IMR-90 (cell line): Measurements from ENCODE around the gene RIMS3. TPM values are rescaled to one million over a fixed set of nuclear protein-coding genes. Genes with fewer than 3 reads are reported as not detected.

Experiments
- ATAC-seq: fragments of 200-7000 bp; cut with Tn5 transposase; 2 replicates; pipeline ENCODE4 v1.9.1; 2020; ENCODE audit warnings: low read depth, mild to moderate bottlenecking, moderate library complexity
- BruUV-seq: library from RNA; stranded (reverse); fragments of 400-500 nt; replicated peaks from 2 replicates; lab custom pipeline; 2021; lab: Mats Ljungman, UMichigan
- CTCF ChIA-PET: fragments of 300-600 bp; formaldehyde crosslinking; extraction: SDS; loops from one replicate; lab custom pipeline; 2021; ENCODE audit warnings: antibody characterized with exemption; lab: Yijun Ruan, JAX
- POLR2A ChIA-PET: fragments of 300-600 bp; sonication (Branson Sonifier 250); formaldehyde crosslinking; loops from one replicate; lab custom pipeline; 2022; ENCODE audit warnings: antibody characterized with exemption; ENCODE audit not compliant: unreplicated experiment; lab: Charles Lee
- DNase-seq: peaks from one replicate; pipeline ENCODE4 v3.0.0; 2013
- H2AFZ ChIP-seq: replicated peaks from 2 replicates; pipeline ENCODE3; 2013; ENCODE audit warnings: low read length, mild to moderate bottlenecking; ENCODE audit not compliant: poor library complexity
- H2AK5ac ChIP-seq: 2 replicates; pipeline ENCODE4 v1.6.1; 2013; ENCODE audit warnings: low read depth, low read length, inconsistent platforms
- H2AK9ac ChIP-seq: replicated peaks from 2 replicates; pipeline ENCODE3; 2013; ENCODE audit warnings: mild to moderate bottlenecking, low read depth, low read length, moderate library complexity; ENCODE audit not compliant: poor library complexity
- H2BK120ac ChIP-seq: 2 replicates; pipeline ENCODE4 v1.6.1; 2013; ENCODE audit warnings: low read depth, low read length, inconsistent platforms
- H2BK15ac ChIP-seq: 3 replicates; pipeline ENCODE4 v1.6.1; 2013; ENCODE audit warnings: low read depth, low read length, inconsistent platforms
- H2BK20ac ChIP-seq: 2 replicates; pipeline ENCODE4 v1.6.1; 2013; ENCODE audit warnings: low read depth, mild to moderate bottlenecking, inconsistent platforms, low read length, moderate library complexity
- H2BK5ac ChIP-seq: 2 replicates; pipeline ENCODE4 v1.6.1; 2013; ENCODE audit warnings: mild to moderate bottlenecking, low read depth, low read length, inconsistent platforms; ENCODE audit not compliant: poor library complexity, severe bottlenecking
- H3K14ac ChIP-seq: replicated peaks from 2 replicates; pipeline ENCODE4 v1.6.1; 2013; ENCODE audit warnings: low read depth, low read length, inconsistent platforms
- H3K18ac ChIP-seq: 2 replicates; pipeline ENCODE4 v1.6.1; 2013; ENCODE audit warnings: low read depth, low read length, control low read depth
- H3K23ac ChIP-seq: 2 replicates; pipeline ENCODE4 v1.6.1; 2013; ENCODE audit warnings: low read depth, low read length, inconsistent platforms
- H3K27ac ChIP-seq: 2 replicates; pipeline ENCODE4 v1.5.1; 2013; ENCODE audit warnings: mild to moderate bottlenecking, control low read depth, low read length; ENCODE audit not compliant: insufficient read depth
- H3K27me3 ChIP-seq: 2 replicates; pipeline ENCODE4 v1.6.1; 2013; ENCODE audit warnings: low read length; ENCODE audit not compliant: control insufficient read depth, insufficient read depth
- H3K36me3 ChIP-seq: 2 replicates; pipeline ENCODE4 v1.6.1; 2013; ENCODE audit warnings: low read length, mixed read lengths; ENCODE audit not compliant: control insufficient read depth, insufficient read depth
- H3K4ac ChIP-seq: 2 replicates; pipeline ENCODE4 v1.6.1; 2013; ENCODE audit warnings: low read depth, low read length, inconsistent platforms
- H3K4me1 ChIP-seq: 2 replicates; pipeline ENCODE4 v1.6.1; 2013; ENCODE audit warnings: low read length, mixed read lengths; ENCODE audit not compliant: control insufficient read depth, insufficient read depth
- H3K4me2 ChIP-seq: 2 replicates; pipeline ENCODE4 v1.6.1; 2013; ENCODE audit warnings: low read depth, mild to moderate bottlenecking, control low read depth, low read length, moderate library complexity
- H3K4me3 ChIP-seq: 2 replicates; pipeline ENCODE4 v1.5.1; 2013; ENCODE audit warnings: low read depth, mild to moderate bottlenecking, control low read depth, low read length, moderate library complexity; ENCODE audit not compliant: insufficient read depth
- H3K56ac ChIP-seq: 2 replicates; pipeline ENCODE4 v1.6.1; 2013; ENCODE audit warnings: low read length, inconsistent platforms; ENCODE audit not compliant: insufficient read depth; ENCODE audit errors: extremely low read depth
- H3K79me1 ChIP-seq, 2 experiments: 2 replicates each; pipeline ENCODE4 v1.6.1; 2013; ENCODE audit warnings: low read length in 2 of 2, inconsistent platforms in 1 of 2, low read depth in 1 of 2
- H3K9ac ChIP-seq: 2 replicates; pipeline ENCODE4 v1.6.1; 2013; ENCODE audit warnings: low read depth, low read length, control low read depth
- H3K9me1 ChIP-seq: 2 replicates; pipeline ENCODE4 v1.6.1; 2013; ENCODE audit warnings: low read length, inconsistent platforms; ENCODE audit not compliant: insufficient read depth
- H3K9me3 ChIP-seq: 2 replicates; pipeline ENCODE4 v1.6.1; 2013; ENCODE audit warnings: low read length; ENCODE audit not compliant: control insufficient read depth, insufficient read depth
- H4K20me1 ChIP-seq: 2 replicates; pipeline ENCODE4 v1.6.1; 2013; ENCODE audit warnings: low read length, inconsistent platforms; ENCODE audit not compliant: insufficient read depth
- H4K5ac ChIP-seq: 2 replicates; pipeline ENCODE4 v1.6.1; 2013; ENCODE audit warnings: mild to moderate bottlenecking, low read depth, low read length, control low read depth
- H4K8ac ChIP-seq, 2 experiments: 2 replicates each; pipeline ENCODE4 v1.6.1; 2013; ENCODE audit warnings: low read depth in 2 of 2, low read length in 2 of 2, control low read depth in 1 of 2, inconsistent platforms in 1 of 2
- H4K91ac ChIP-seq: 2 replicates; pipeline ENCODE4 v1.6.1; 2013; ENCODE audit warnings: low read depth, low read length, inconsistent platforms; ENCODE audit not compliant: insufficient read depth
- BHLHE40 ChIP-seq: fragments of 150-350 bp; IDR thresholded peaks from 2 replicates; pipeline ENCODE4 v1.6.1; 2016; ENCODE audit warnings: mild to moderate bottlenecking, low read depth, low read length
- CEBPB ChIP-seq: IDR thresholded peaks from 2 replicates; pipeline ENCODE4 v1.6.1; 2012; ENCODE audit warnings: low read depth, low read length, improper control_type of control experiment
- CHD1 ChIP-seq: IDR thresholded peaks from 2 replicates; pipeline ENCODE4 v1.6.1; 2012; ENCODE audit warnings: low read depth, low read length, improper control_type of control experiment
- FOS ChIP-seq: fragments of 150-350 bp; IDR thresholded peaks from 2 replicates; pipeline ENCODE4 v1.6.1; 2016; ENCODE audit warnings: low read depth, low read length
- MAFK ChIP-seq: IDR thresholded peaks from 2 replicates; pipeline ENCODE4 v1.6.1; 2012; ENCODE audit warnings: low read depth, low read length, improper control_type of control experiment
- MAZ ChIP-seq: IDR thresholded peaks from 2 replicates; pipeline ENCODE4 v1.6.1; 2012; ENCODE audit warnings: low read depth, mild to moderate bottlenecking, low read length, improper control_type of control experiment, moderate library complexity, borderline replicate concordance
- NFE2L2 ChIP-seq: fragments of 150-350 bp; IDR thresholded peaks from 2 replicates; pipeline ENCODE4 v1.6.1; 2016; ENCODE audit warnings: low read depth, mild to moderate bottlenecking, low read length
- POLR2A ChIP-seq: IDR thresholded peaks from 2 replicates; pipeline ENCODE4 v1.6.1; 2012; ENCODE audit warnings: mild to moderate bottlenecking, low read depth, low read length
- RAD21 ChIP-seq: IDR thresholded peaks from 2 replicates; pipeline ENCODE4 v1.6.1; 2012; ENCODE audit warnings: low read length, improper control_type of control experiment
- RCOR1 ChIP-seq: IDR thresholded peaks from 2 replicates; pipeline ENCODE4 v1.6.1; 2012; ENCODE audit warnings: mild to moderate bottlenecking, low read length, improper control_type of control experiment; ENCODE audit not compliant: insufficient replicate concordance
- RFX5 ChIP-seq: IDR thresholded peaks from 2 replicates; pipeline ENCODE4 v1.8.0; 2012; ENCODE audit warnings: low read depth, mild to moderate bottlenecking, low read length, moderate library complexity
- SMC3 ChIP-seq: fragments of 150-350 bp; IDR thresholded peaks from 2 replicates; pipeline ENCODE4 v1.6.1; 2016; ENCODE audit warnings: low read depth, mild to moderate bottlenecking, antibody characterized with exemption, low read length, moderate library complexity
- WGBS, 2 experiments: methylation state at CpG; one replicate each; pipeline versions ENCODE4 v1.1.5 to v1.1.7; 2013; ENCODE audit warnings: missing lambda C conversion rate in 2 of 2; ENCODE audit not compliant: insufficient read length in 1 of 2; ENCODE audit errors: extremely low coverage in 2 of 2; 5-methylcytosine and 5-hydroxymethylcytosine counted together
- dilution Hi-C: fragments of 300-500 bp; cut with HindIII; formaldehyde crosslinking; loops from one replicate; pipeline ENCODE4 v1.14.3; 2018; ENCODE audit warnings: low sequenced_read_pairs; ENCODE audit not compliant: unreplicated experiment
- in situ Hi-C: fragments of 300-500 bp; cut with MboI; formaldehyde crosslinking; loops from 3 replicates; pipeline ENCODE4 v1.14.3; 2019; ENCODE audit warnings: low sequenced_read_pairs, inconsistent platforms, mixed read lengths
- intact Hi-C: fragments of 100-400 bp; cut with micrococcal nuclease; formaldehyde crosslinking; loops from 2 replicates; pipeline ENCODE4 v1.10.0; 2022
- polyA plus RNA-seq, 3 experiments: library from polyadenylated mRNA; depleted of rRNA; stranded (reverse); fragments of >200 nt; gene quantifications; 2 replicates each; pipeline ENCODE4 v1.2.3, GENCODE V29; 2012; ENCODE audit warnings: low replicate concordance in 1 of 3
- total RNA-seq: library from RNA; depleted of rRNA; stranded (reverse); fragments of >200 nt; gene quantifications from 2 replicates; pipeline ENCODE4 v1.2.3, GENCODE V29; 2012
- TF ChIP-seq, protein P1 (sequence below): conservative IDR thresholded peaks from 2 replicates; pipeline ENCODE4 v1.5.1; 2012; ENCODE audit warnings: mild to moderate bottlenecking, low read depth, low read length, improper control_type of control experiment
- TF ChIP-seq, protein P2 (sequence below): fragments of 150-350 bp; IDR thresholded peaks from 2 replicates; pipeline ENCODE4 v1.6.1; 2016; ENCODE audit warnings: low read depth, mild to moderate bottlenecking, low read length, moderate library complexity, borderline replicate concordance
- TF ChIP-seq, protein P3 (sequence below): fragments of 150-350 bp; IDR thresholded peaks from 2 replicates; pipeline ENCODE4 v1.6.1; 2017; ENCODE audit warnings: mild to moderate bottlenecking, antibody characterized with exemption, low read length, low read depth

The RIMS3 gene
- total and polyA plus RNA-seq, 2 of the 4 experiments (the other 2 are of a cell fraction), result 0.10 to 0.36 TPM

DNA sequence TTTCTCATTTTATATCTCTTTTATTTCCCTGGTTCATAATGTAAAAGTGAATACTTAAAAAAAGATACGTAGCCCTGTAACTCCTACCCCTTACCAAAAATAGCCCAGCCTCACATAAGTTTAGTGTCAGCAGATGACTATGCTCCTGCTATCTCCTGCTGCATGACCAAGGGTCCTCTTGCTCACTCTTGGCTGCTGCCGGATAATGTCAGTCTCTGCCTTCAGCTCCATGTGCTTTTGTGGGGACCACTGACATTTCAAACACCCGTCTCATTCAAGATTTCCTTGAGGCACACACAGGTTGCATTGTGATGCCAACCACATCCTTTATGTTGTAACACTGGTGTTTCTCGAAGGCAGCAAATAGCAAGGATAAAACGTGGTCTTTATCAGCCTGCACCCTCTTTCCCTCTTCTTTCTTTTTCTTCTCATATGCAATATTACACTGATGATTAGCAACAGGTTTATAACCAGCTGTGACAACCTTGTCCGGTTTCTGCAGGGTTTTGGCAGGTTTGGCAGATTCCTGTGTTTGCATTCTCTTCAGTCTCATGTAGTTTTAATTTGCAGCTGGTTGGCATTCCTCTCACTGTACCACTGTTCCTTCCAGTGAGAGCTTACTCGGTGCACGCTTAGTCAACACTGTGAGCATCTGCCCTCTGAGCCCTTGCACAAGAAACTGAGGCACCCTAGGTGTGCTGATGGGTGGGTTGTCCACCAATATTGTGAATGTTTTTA, 71.9 kb downstream of the RIMS3 start:
- no peak overlapping the region for H2BK20ac ChIP-seq
- ChIA-PET CTCF (no interaction called here), POLR2A (no interaction called here)
- no peak overlapping the region for H3K23ac ChIP-seq
- in situ Hi-C loops (no loop called here), dilution Hi-C loops (no loop called here), intact Hi-C loops (no loop called here)
- H3K27ac ChIP-seq, result no peak overlapping the region
- no peak overlapping the region for H3K4me2 ChIP-seq
- H3K4me1 ChIP-seq, result no peaks in the 10 kb centered on the region
- H3K79me1 ChIP-seq, result no peaks in the 10 kb centered on the region
- no peak overlapping the region for H2BK120ac ChIP-seq
- H3K9me1 ChIP-seq, result no peaks in the 10 kb centered on the region
- no peak overlapping the region for H4K8ac ChIP-seq
- no peak overlapping the region for H2AK9ac ChIP-seq
- no peak overlapping the region for H4K5ac ChIP-seq
- H2AFZ ChIP-seq, result no peak overlapping the region
- DNase-seq (no peak), ATAC-seq (no peak)
- no peak overlapping the region for H2BK5ac ChIP-seq
- no peaks in the 10 kb centered on the region for H3K9me3 ChIP-seq
- H4K20me1 ChIP-seq, result no peaks in the 10 kb centered on the region
- peaks cover 3% of the 10 kb centered on the region for H3K27me3 ChIP-seq
- no peak overlapping the region for H3K4me3 ChIP-seq
- H3K18ac ChIP-seq, result no peak overlapping the region
- no peak overlapping the region for H3K56ac ChIP-seq
- no peak overlapping the region for H2AK5ac ChIP-seq
- H3K14ac ChIP-seq, result no peak overlapping the region
- no peak overlapping the region for H3K9ac ChIP-seq
- 43% methylated on average over 4 of the region's 8 CpGs; no CpG with 5 or more reads in 1 of the 2 experiments for WGBS, 2 experiments
- H3K4ac ChIP-seq, result no peak overlapping the region
- TF ChIP-seq RFX5 (no peak), BHLHE40 (no peak), CEBPB (no peak), MAZ (no peak), RCOR1 (no peak), POLR2A (no peak), RAD21 (no peak), FOS (no peak), SMC3 (no peak), CHD1 (no peak), NFE2L2 (no peak), MAFK (no peak)
- TF ChIP-seq, protein P1, sequence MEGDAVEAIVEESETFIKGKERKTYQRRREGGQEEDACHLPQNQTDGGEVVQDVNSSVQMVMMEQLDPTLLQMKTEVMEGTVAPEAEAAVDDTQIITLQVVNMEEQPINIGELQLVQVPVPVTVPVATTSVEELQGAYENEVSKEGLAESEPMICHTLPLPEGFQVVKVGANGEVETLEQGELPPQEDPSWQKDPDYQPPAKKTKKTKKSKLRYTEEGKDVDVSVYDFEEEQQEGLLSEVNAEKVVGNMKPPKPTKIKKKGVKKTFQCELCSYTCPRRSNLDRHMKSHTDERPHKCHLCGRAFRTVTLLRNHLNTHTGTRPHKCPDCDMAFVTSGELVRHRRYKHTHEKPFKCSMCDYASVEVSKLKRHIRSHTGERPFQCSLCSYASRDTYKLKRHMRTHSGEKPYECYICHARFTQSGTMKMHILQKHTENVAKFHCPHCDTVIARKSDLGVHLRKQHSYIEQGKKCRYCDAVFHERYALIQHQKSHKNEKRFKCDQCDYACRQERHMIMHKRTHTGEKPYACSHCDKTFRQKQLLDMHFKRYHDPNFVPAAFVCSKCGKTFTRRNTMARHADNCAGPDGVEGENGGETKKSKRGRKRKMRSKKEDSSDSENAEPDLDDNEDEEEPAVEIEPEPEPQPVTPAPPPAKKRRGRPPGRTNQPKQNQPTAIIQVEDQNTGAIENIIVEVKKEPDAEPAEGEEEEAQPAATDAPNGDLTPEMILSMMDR, result no peak
- TF ChIP-seq, protein P2, sequence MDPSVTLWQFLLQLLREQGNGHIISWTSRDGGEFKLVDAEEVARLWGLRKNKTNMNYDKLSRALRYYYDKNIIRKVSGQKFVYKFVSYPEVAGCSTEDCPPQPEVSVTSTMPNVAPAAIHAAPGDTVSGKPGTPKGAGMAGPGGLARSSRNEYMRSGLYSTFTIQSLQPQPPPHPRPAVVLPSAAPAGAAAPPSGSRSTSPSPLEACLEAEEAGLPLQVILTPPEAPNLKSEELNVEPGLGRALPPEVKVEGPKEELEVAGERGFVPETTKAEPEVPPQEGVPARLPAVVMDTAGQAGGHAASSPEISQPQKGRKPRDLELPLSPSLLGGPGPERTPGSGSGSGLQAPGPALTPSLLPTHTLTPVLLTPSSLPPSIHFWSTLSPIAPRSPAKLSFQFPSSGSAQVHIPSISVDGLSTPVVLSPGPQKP, result no peak
- TF ChIP-seq, protein P3, sequence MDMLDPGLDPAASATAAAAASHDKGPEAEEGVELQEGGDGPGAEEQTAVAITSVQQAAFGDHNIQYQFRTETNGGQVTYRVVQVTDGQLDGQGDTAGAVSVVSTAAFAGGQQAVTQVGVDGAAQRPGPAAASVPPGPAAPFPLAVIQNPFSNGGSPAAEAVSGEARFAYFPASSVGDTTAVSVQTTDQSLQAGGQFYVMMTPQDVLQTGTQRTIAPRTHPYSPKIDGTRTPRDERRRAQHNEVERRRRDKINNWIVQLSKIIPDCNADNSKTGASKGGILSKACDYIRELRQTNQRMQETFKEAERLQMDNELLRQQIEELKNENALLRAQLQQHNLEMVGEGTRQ, result no peak
- no peaks in the 10 kb centered on the region for H3K36me3 ChIP-seq
- H2BK15ac ChIP-seq, result no peak overlapping the region
- no TSS peak for BruUV-seq
- no peak overlapping the region for H4K91ac ChIP-seq
